Left hindlimb (tissue), 1 donor: ENCODE measurements around the gene TP63.
"Not testable (repeated sequence)": the region's sequence is repeated elsewhere in the genome, so short reads cannot be mapped to it uniquely, and the experiment has no call there.

Source experiments
- DNase-seq: peaks from one replicate; pipeline ENCODE4 v3.0.0-alpha.2; 2018

TP63 gene

GRCh38 chr3:189734061-189734460, 102.9 kb downstream of the TP63 start:
- DNase-seq = no peak

- no peak for DNase-seq
These were observed 104.7 kb downstream of the TP63 start for GRCh38 chr3:189735913-189736312.

GRCh38 chr3:189737071-189737470, 105.9 kb downstream of the TP63 start:
- no peak for DNase-seq

GRCh38 chr3:189737619-189738018, 106.4 kb downstream of the TP63 start:
- DNase-seq = no peak

GRCh38 chr3:189739378-189739777, 108.2 kb downstream of the TP63 start:
- DNase-seq = no peak

- no peak for DNase-seq
These were observed 109.0 kb downstream of the TP63 start for GRCh38 chr3:189740156-189740555.

DNA sequence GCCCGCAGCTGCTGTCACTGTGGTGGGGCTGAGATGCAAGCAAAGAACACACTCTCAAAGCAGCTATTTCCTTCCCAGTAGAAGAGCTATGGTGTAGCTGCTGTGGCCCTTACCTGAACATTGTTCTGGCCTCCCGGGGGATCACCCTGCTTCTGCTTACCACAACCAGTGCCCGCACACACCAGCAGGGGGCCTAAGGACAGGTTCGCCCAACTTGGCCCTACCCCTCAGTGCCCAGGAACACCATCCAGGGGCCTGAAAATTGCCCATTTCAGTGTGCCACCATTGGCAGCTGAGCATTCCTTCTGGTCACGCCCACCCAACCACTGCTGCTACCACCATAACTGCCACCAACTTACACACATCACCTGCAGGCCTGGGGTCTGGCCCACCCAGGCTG, 113.0 kb downstream of the TP63 start:
- no peak for DNase-seq

GRCh38 chr3:189745622-189746021, 114.4 kb downstream of the TP63 start:
- DNase-seq = no peak

DNA sequence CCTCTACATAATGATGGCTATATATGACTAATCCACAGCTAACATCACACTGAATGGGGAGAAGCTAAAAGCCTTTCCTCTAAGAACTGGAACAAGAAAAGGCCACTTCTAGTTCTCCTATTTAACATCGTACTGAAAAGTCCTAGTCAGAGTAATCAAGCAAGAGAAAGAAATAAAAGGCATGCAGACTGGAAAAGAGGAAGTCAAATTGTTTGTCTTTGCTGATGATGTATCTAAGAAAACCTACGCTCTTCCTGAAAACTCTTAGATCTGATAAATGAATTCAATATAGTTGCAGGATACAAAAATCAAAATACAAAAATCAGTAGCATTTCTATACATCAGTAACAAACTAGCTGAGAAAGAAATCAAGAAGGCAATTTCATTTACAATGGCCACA, 116.9 kb downstream of the TP63 start:
- no peak for DNase-seq

GRCh38 chr3:189750972-189751371, 119.8 kb downstream of the TP63 start:
- DNase-seq = not testable (repeated sequence)

DNA sequence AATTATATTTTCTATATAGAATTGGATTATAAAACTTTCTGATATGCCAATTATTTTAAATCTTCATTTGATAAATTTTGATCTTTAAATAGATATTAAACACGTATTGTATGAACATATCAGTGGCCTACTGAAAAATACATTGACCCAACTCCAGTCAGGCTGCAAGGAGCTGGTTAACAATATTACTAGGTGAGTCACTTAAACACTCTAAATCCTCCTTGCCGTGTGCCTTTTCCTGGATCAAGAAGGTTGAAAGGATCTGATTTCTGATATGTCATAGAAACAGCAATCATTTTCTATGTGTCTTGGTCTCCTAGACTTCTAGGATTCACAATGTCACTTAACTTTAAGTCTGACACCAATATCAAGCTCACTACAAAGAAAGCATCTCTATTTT, 123.2 kb downstream of the TP63 start:
- DNase-seq = no peak

DNA sequence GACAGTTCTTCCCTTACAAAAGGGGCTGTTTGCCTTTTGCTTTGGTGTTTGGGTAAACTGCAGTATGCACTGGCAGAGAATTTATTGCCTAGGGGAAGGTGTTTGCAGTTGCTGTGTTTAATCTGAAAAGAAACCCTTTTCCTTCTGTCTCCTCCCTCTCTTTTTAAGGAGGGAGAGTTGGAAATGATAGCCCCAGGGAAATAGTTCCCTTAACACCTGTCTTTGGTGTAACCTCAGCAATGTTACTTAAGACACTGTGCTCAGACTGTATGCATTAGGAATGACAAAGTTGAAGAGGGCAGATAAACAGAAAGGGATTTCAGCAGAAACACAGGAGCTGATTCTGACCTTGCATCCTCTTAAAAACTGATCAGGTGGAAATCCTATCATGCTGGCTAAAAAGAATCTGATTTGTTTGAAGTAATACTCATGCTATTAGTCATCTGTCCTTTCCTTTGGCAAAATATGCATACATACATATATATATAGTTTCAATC, 125.4 kb downstream of the TP63 start:
- no peak for DNase-seq

DNA sequence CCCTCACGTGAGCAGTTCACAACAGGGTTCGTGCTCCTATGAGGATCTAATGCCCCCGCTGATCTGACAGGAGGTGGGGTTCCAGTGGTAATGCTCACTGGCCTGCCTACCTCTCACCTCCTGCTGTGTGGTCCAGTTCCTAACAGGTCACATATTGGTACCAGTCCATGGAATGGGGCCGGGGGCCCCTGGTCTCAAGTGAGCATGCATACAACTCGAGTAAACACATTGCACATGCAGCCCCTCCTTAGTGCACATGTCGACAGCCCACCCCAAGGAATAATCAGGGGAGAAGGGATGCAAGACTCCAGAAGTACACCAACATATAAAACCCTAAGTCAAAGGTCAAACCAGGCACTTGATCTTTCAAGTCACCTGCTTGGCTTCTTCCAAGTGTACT, 127.0 kb downstream of the TP63 start:
- DNase-seq = no peak

- DNase-seq = no peak
These were observed 135.2 kb downstream of the TP63 start for GRCh38 chr3:189766416-189766815.

DNA sequence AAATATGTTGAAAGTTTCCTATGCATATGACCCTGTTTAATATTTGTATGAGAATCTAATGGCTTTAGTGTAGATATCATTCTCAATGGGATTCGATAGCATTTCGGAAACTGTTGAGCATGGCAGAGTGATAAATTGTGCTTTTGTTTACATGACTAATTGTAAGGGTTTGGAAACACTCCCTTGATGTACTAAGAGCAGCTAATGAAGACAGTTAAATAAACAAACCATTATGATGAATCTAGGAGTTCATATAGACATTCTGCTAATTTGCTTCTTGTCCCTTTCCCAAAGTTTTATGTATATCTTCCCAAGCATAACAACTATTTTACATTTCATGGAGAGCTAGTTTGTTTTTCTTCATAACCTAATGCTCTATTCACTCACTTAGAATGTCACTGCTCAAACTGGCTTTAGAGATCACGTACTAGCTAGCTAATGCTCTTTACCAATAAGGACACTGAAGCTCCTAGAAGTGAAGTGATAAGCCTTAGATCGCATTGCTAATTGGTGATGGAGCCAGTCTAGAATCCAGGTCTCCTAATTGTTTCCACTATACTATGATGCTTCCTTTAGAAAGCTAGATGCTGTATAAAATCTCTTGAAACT, 140.8 kb downstream of the TP63 start:
- DNase-seq = no peak

DNA sequence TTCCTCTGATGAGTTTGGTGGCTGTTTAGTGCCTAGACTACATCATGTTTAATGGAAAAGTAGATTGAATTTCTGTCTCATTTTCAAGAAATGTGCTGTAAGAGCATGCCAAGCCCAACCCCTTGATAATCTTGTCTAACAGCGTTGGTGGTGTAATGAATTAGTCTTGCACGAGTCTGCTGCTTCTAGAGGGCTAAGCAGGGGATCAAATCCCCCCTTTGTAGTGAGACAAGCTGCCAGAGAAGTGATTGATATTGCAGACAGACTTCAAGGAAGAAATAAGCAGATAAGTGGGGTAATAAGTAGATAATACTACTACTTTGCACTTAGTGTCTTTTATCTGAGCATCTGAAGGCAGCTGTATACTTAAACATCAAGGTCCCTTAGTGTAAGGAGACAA, 141.4 kb downstream of the TP63 start:
- DNase-seq = no peak

- DNase-seq = no peak
These were observed 141.9 kb downstream of the TP63 start for GRCh38 chr3:189773056-189773455.

DNA sequence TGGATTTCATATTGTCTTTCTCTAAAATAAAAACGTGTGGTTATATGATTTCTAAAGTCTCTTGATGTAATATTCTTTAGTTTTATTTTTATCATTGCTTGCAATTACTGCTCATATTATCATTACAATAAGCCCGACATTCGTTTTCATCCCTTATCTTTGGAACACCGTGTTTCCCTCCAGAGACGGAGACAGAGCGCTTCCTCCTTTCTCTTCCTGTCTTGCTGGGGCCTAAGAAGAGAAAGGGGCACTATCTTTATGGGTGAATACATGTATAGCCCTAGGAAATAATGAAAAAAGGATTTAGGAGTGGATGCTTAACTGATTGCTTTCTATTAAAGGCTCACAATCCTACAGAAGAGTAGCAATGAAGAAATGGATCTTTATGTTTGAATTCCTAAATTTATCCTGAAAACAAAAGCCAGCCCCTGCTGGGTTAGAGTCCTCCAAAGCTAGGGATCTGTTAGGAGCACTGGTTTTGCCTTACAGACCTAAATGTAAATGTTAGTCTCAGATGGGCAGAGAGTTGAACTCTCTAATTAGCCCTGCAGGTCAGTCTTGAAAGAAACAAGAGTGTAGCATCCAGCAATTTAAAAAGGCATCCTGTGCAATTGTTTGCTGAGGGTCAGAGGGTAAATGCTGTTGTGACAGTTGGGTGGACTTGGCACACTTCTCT, 145.1 kb downstream of the TP63 start:
- no peak for DNase-seq

DNA sequence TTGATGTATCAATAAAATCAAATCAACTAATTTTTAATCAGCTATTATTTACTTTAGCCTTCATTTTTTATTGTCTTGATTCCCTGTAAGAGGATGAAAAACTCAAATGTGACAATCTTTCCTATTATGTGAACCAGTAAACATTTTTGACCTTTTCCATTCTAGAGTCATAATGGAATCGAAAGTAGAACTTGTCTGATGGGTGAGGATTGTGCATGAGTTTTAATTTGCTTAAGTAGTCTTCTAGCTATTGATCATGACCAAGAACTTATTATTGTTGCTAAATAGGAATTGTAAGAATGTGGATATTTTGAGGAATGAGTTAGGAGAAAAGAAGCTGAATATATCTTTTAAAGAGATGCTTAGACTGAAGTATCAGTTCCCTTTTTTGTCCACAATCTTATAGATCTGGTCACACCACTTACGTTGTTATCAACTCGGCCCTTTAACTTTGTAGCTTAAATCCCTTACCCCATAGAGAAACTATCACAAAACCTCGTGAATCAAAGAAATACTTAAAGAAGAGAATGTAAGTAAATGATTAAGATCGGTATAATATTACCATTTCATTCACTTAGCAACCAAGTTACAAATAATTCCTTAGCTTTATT, 147.3 kb downstream of the TP63 start:
- DNase-seq = no peak

DNA sequence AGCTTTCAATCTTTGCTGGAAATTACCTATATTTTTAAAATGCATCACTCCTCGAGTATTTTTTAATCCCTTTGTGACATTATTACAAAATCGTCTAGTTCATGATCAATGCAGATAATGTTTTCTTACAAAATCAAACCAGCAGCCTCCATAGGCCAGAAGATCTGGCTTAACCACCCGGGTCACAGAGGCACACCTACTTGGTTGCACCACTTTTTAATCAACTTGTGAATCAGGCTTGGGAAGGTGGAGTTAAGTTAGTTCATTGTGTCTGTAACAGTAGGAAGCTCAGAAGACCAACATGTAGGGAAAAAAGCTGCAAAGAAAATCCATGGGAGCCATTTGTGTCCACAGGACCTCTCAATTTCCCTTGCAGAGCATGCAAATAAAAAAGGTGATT, 148.0 kb downstream of the TP63 start:
- DNase-seq = no peak

GRCh38 chr3:189780546-189781270, 149.5 kb downstream of the TP63 start:
- DNase-seq = no peak

DNA sequence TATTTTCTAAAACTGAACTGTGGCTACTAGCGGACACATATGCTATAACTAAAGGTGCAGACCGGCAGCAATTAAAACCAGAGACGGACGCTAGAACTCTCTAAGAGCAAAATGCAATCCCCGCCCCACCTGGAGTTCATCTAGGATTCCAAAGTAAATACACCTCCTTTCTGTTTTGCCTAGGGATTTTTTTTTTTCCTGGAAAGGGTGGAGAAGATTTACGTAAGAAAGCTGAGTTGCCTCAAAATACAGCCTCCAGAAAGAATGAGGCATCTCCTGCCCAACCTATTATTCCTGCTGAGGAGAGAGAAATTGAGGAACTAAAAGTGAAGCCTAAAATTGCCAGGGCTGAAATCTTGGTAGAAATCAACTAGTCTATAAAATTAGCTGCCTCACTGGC, 150.2 kb downstream of the TP63 start:
- no peak for DNase-seq

DNA sequence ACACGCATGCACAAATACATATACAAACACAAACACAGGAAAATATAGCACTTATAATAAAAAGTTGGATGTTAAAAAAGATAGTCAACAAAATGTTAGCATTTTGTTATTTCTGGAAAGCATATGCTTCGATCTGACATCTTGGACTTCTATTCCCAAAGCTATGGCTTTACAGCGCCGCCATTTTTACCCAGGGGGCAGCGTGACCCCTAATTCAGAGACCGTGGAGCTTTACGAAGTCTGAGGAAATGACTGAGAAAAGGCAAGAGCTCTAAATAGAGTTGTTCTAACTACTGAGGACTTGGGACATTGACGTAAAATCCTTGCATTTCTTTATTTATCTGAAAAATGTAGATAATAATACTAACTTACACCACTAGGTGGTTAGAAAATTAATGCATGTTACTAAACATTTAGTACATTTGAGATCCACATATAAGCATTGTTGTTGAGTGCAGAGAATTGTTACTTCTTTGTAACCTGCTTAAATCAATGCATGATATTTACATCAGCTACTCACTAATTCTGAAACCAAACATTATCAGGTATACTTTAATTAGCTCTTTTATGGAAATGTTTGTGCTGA, 155.4 kb downstream of the TP63 start:
- DNase-seq = no peak
